Measurements from ENCODE around the gene MED13L. TPM values are rescaled to one million over a fixed set of nuclear protein-coding genes. Genes with fewer than 3 reads are reported as not detected.

MED13L gene
- total RNA-seq, 2 donors from 2014 or later = 88.9 to 140 TPM

GRCh38 chr12:116099652-116100432, 177.7 kb downstream of the MED13L start:
- 65% methylated on average over 6 of the region's 6 CpGs for WGBS
- DNase-seq (ENCODE audit: low spot score) = no peak
- no peak overlapping the region for H3K27ac ChIP-seq

GRCh38 chr12:116096874-116097273, 180.6 kb downstream of the MED13L start:
- no peak for TF ChIP-seq POLR2AphosphoS5 (IDR thresholded peaks at IDR 0.05)
- TF ChIP-seq CTCF (IDR thresholded peaks at IDR 0.05) = no peak
- TF ChIP-seq POLR2A (IDR thresholded peaks at IDR 0.05) = no peak
- no peak overlapping the region for H3K4me3 ChIP-seq
- no peak for DNase-seq (ENCODE audit: low spot score)
- intact Hi-C loops (cut with DNase I) = no loop called here
- H3K27me3 ChIP-seq (replicated peaks; ENCODE audit: insufficient read depth) = no peaks in the 10 kb centered on the region
- no peaks in the 10 kb centered on the region for H3K4me1 ChIP-seq (replicated peaks)
- no peaks in the 10 kb centered on the region for H3K36me3 ChIP-seq
- H3K9me3 ChIP-seq = no peaks in the 10 kb centered on the region
- 86% methylated on average over 5 of the region's 5 CpGs for WGBS
- H3K27ac ChIP-seq = no peak overlapping the region

More at GRCh38 chr12:116099652-116100432, 177.7 kb downstream of the MED13L start:
- Histone ChIP-seq H3K9me3 (no peaks in the 10 kb centered on the region), H3K4me3 (no peak overlapping the region), H3K36me3 (no peaks in the 10 kb centered on the region), H3K27me3 (replicated peaks; ENCODE audit: insufficient read depth) (no peaks in the 10 kb centered on the region), H3K4me1 (replicated peaks) (no peaks in the 10 kb centered on the region)
- no peak for TF ChIP-seq POLR2AphosphoS5 (IDR thresholded peaks at IDR 0.05)
- TF ChIP-seq POLR2A (IDR thresholded peaks at IDR 0.05) = no peak
- TF ChIP-seq CTCF (IDR thresholded peaks at IDR 0.05) = no peak
- intact Hi-C loops (cut with DNase I) = no loop called here

GRCh38 chr12:116094475-116094874, 183.0 kb downstream of the MED13L start:
- no peaks in the 10 kb centered on the region for H3K9me3 ChIP-seq
- no peaks in the 10 kb centered on the region for H3K27me3 ChIP-seq (replicated peaks; ENCODE audit: insufficient read depth)
- no peak for DNase-seq (ENCODE audit: low spot score)
- intact Hi-C loops (cut with DNase I) = no loop called here
- no peaks in the 10 kb centered on the region for H3K36me3 ChIP-seq
- TF ChIP-seq POLR2A (IDR thresholded peaks at IDR 0.05) (no peak), POLR2AphosphoS5 (IDR thresholded peaks at IDR 0.05) (no peak), CTCF (IDR thresholded peaks at IDR 0.05) (no peak)
- no peak overlapping the region for H3K4me3 ChIP-seq
- no peak overlapping the region for H3K27ac ChIP-seq
- no peaks in the 10 kb centered on the region for H3K4me1 ChIP-seq (replicated peaks)

- no peaks in the 10 kb centered on the region for H3K9me3 ChIP-seq
- WGBS = 71% methylated on average over 1 of the region's 1 CpG
- intact Hi-C loops (cut with DNase I) = no loop called here
These were observed 183.6 kb downstream of the MED13L start for GRCh38 chr12:116093915-116094314.

More at GRCh38 chr12:116093915-116094314, 183.6 kb downstream of the MED13L start:
- no peaks in the 10 kb centered on the region for H3K4me1 ChIP-seq (replicated peaks)
- no peaks in the 10 kb centered on the region for H3K36me3 ChIP-seq
- no peak for DNase-seq (ENCODE audit: low spot score)
- TF ChIP-seq POLR2A (IDR thresholded peaks at IDR 0.05) (no peak), POLR2AphosphoS5 (IDR thresholded peaks at IDR 0.05) (no peak), CTCF (IDR thresholded peaks at IDR 0.05) (no peak)
- H3K4me3 ChIP-seq = no peak overlapping the region
- H3K27me3 ChIP-seq (replicated peaks; ENCODE audit: insufficient read depth) = no peaks in the 10 kb centered on the region
- H3K27ac ChIP-seq = no peak overlapping the region
